ENCODE measurements around the gene CLIP4.

The CLIP4 gene

GRCh38 chr2:29193681-29194080, 78.5 kb downstream of the CLIP4 start:
- no peak for TF ChIP-seq CTCF (conservative IDR thresholded peaks at IDR 0.05; ENCODE audit: low read depth, low read length)
- no peak overlapping the region for H3K4me3 ChIP-seq (ENCODE audit: low read length)
- no peak for DNase-seq (ENCODE audit: low read depth)

- no peak overlapping the region for H3K4me3 ChIP-seq (ENCODE audit: low read length)
- TF ChIP-seq CTCF (conservative IDR thresholded peaks at IDR 0.05; ENCODE audit: low read depth, low read length), result no peak
- no peak for DNase-seq (ENCODE audit: low read depth)
Observed at GRCh38 chr2:29195796-29196195, 80.6 kb downstream of the CLIP4 start.

GRCh38 chr2:29196792-29197788, 81.9 kb downstream of the CLIP4 start:
- H3K4me3 ChIP-seq (ENCODE audit: low read length), result no peak overlapping the region
- TF ChIP-seq CTCF (conservative IDR thresholded peaks at IDR 0.05; ENCODE audit: low read depth, low read length), result peak; percentile 83
- DNase-seq (ENCODE audit: low read depth), result no peak

- no peak overlapping the region for H3K4me3 ChIP-seq (ENCODE audit: low read length)
Observed at GRCh38 chr2:29201979-29202378, 86.8 kb downstream of the CLIP4 start.

GRCh38 chr2:29202819-29203495, 87.7 kb downstream of the CLIP4 start:
- no peak for DNase-seq (ENCODE audit: low read depth)
- no peak for TF ChIP-seq CTCF (conservative IDR thresholded peaks at IDR 0.05; ENCODE audit: low read depth, low read length)
- no peak overlapping the region for H3K4me3 ChIP-seq (ENCODE audit: low read length)

More at GRCh38 chr2:29201979-29202378, 86.8 kb downstream of the CLIP4 start:
- TF ChIP-seq CTCF (conservative IDR thresholded peaks at IDR 0.05; ENCODE audit: low read depth, low read length), result no peak
- no peak for DNase-seq (ENCODE audit: low read depth)

GRCh38 chr2:29206941-29207340, 91.7 kb downstream of the CLIP4 start:
- TF ChIP-seq CTCF (conservative IDR thresholded peaks at IDR 0.05; ENCODE audit: low read depth, low read length), result peak; percentile 3
- no peak for DNase-seq (ENCODE audit: low read depth)
- H3K4me3 ChIP-seq (ENCODE audit: low read length), result no peak overlapping the region
